Nephron progenitor cell (in vitro differentiated cells): Measurements from ENCODE around the gene SEC14L1.
"Not testable (repeated sequence)": the region's sequence is repeated elsewhere in the genome, so short reads cannot be mapped to it uniquely, and the experiment has no call there.

ENCODE experiments used
- DNase-seq: peaks from one replicate; pipeline ENCODE4 v3.0.0; 2021
- H3K27ac Mint-ChIP-seq: 2 replicates; pipeline ENCODE4 v1.8.0; 2021; ENCODE audit warnings: mild to moderate bottlenecking, moderate library complexity, mixed read lengths
- H3K27me3 Mint-ChIP-seq: 2 replicates; pipeline ENCODE4 v1.8.0; 2021; ENCODE audit warnings: mild to moderate bottlenecking, low read depth, mixed read lengths; ENCODE audit not compliant: poor library complexity
- H3K36me3 Mint-ChIP-seq: 2 replicates; pipeline ENCODE4 v1.8.0; 2021; ENCODE audit warnings: low read depth, mixed read lengths
- H3K4me1 Mint-ChIP-seq: 2 replicates; pipeline ENCODE4 v1.8.0; 2021; ENCODE audit warnings: mixed read lengths
- H3K4me3 Mint-ChIP-seq: 2 replicates; pipeline ENCODE4 v1.8.0; 2021; ENCODE audit warnings: mild to moderate bottlenecking, moderate library complexity, mixed read lengths
- H3K9me3 Mint-ChIP-seq: 2 replicates; pipeline ENCODE4 v1.8.0; 2021; ENCODE audit warnings: mild to moderate bottlenecking, moderate library complexity, mixed read lengths
- CTCF ChIP-seq: fragments of 200-600 bp; sonication (generic); IDR thresholded peaks from 2 replicates; pipeline ENCODE4 v1.5.0; 2021; ENCODE audit warnings: antibody characterized with exemption

Gene SEC14L1

DNA sequence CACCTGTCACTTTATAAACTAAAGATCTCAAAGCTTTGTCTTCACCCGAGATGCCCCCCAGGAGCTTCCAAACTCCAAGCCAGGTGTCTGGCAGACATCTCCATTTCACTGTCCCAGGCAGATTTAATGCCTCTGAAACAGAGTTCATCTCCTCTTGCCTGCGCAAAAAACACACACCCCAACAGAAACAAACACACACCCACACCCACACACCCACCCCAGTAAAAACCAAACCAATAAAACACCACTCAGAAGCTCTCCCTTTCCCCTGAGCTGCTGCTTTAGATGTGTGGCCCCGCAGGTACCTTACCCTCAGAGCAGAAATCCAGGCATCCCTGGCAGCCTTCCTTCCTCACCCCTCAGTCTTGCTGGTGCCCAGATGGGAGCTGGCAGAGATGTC is 14.4 kb downstream of the SEC14L1 start:
- no peak for TF ChIP-seq CTCF
- DNase-seq: no peak
- peaks cover 40% of the 10 kb centered on the region for H3K36me3 Mint-ChIP-seq
- H3K4me1 Mint-ChIP-seq: peaks cover 57% of the 10 kb centered on the region
- H3K27me3 Mint-ChIP-seq: peaks cover 8% of the 10 kb centered on the region
- H3K4me3 Mint-ChIP-seq: no peak overlapping the region
- H3K9me3 Mint-ChIP-seq: peaks cover 5% of the 10 kb centered on the region
- peak overlapping the region; percentile 94 for H3K27ac Mint-ChIP-seq

GRCh38 chr17:77157766-77158165 is 17.0 kb downstream of the SEC14L1 start:
- Mint-ChIP-seq H3K36me3 (peaks cover 23% of the 10 kb centered on the region), H3K4me1 (peaks cover 67% of the 10 kb centered on the region)
- not testable (repeated sequence) for H3K27ac Mint-ChIP-seq, H3K9me3 Mint-ChIP-seq, H3K4me3 Mint-ChIP-seq, DNase-seq, H3K27me3 Mint-ChIP-seq

DNA sequence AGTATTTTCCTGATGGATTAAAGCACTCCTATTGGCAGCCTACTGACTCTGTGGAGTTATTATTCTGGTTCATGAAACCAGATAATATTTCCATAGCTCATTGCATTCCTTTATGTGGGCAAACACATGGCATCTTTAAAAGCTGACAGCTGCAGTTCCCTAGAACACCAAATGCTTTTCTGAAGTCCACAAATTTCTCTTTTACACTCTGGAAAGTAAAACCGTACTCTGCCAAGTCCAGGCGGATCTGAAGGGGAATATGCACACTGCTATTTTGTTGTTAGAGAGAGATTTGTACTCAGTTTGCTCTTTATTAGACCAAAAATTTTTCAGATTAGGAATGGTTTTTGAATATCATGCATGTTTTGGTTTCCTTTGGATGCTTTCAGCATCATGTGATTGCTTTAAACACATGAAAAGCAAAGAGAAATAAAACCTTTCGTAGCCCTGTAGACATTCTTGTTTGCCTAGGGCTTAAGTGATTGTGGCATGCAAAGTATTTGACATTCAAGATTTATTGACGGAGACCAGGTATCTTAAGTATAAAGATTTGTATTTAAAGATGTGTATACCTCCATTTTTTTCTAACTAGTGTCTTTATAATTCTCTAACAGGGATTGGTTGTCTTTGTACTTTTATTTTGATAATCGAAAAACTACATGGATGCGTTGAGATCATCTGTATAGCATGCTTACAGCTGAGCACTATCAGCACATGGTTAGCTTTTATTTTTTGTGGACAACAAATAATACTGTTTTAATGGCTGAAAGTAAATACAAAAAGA is 19.5 kb downstream of the SEC14L1 start:
- no peak overlapping the region for H3K27ac Mint-ChIP-seq
- peaks cover 7% of the 10 kb centered on the region for H3K27me3 Mint-ChIP-seq
- no peak for DNase-seq
- TF ChIP-seq CTCF: no peak
- H3K4me1 Mint-ChIP-seq: peaks cover 67% of the 10 kb centered on the region
- H3K9me3 Mint-ChIP-seq: peaks cover 8% of the 10 kb centered on the region
- H3K36me3 Mint-ChIP-seq: peaks cover 17% of the 10 kb centered on the region
- H3K4me3 Mint-ChIP-seq: no peak overlapping the region

DNA sequence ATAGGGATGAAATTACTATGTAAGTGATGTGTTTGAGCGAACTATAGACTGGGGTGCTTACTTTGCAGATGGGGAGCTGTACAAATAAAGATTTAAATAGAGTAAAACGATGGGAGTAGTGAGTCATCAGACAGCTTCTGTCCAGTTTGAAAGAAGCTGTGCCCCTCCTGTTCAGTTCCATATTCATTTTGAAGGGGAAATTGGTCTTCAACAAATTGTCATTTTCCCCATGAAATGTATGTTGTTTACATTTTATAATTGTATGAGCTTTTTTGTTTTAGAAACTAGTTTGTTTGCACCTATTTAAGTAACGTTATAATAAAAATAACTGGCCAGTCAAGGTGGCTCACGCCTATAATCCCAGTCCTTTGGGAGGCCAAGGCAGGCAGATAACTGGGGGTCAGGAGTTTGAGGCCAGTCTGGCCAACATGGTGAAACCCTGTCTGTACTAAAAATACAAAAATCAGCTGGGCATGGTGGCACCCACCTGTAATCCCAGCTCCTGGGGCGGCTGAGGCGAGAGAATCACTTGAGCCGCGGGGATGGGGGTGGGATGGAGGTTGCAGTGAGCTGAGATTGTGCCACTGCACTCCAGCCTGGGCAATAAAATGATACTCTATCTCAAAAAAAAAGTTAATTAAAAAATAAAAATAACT is 20.2 kb downstream of the SEC14L1 start:
- no peak overlapping the region for H3K27ac Mint-ChIP-seq
- no peak for DNase-seq
- peaks cover 4% of the 10 kb centered on the region for H3K27me3 Mint-ChIP-seq
- peaks cover 9% of the 10 kb centered on the region for H3K9me3 Mint-ChIP-seq
- TF ChIP-seq CTCF: no peak
- H3K36me3 Mint-ChIP-seq: peaks cover 14% of the 10 kb centered on the region
- no peak overlapping the region for H3K4me3 Mint-ChIP-seq
- H3K4me1 Mint-ChIP-seq: peaks cover 67% of the 10 kb centered on the region

DNA sequence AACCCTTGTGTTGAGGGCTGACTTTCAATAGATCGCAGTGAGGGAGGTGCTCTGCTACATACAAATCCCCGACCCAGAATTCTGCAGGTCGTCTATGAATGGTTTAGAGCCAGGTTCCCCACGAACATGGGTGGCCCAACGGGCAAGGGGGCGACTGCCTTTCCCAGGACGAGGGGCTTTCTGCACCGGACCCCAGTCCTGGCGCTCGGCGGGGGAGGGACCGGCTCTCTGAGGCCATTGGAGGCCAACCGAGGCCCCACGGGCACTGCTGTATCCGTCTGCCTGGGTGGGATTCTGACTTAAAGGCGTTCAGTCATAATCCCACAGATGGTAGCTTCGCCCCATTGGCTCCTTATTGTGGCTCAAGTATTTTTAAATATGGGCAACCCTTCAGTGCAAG is 21.2 kb downstream of the SEC14L1 start:
- Mint-ChIP-seq H3K4me3 (no peak overlapping the region), H3K27ac (no peak overlapping the region), H3K9me3 (peaks cover 12% of the 10 kb centered on the region), H3K27me3 (no peaks in the 10 kb centered on the region), H3K36me3 (peaks cover 17% of the 10 kb centered on the region), H3K4me1 (peaks cover 66% of the 10 kb centered on the region)
- no peak for DNase-seq
- no peak for TF ChIP-seq CTCF

- peaks cover 20% of the 10 kb centered on the region for H3K36me3 Mint-ChIP-seq
- peak overlapping the region; percentile 62 for H3K27ac Mint-ChIP-seq
- H3K27me3 Mint-ChIP-seq: no peaks in the 10 kb centered on the region
- no peak for DNase-seq
- no peak for TF ChIP-seq CTCF
- H3K9me3 Mint-ChIP-seq: peaks cover 20% of the 10 kb centered on the region
- H3K4me3 Mint-ChIP-seq: peak overlapping the region; percentile 43
- H3K4me1 Mint-ChIP-seq: peaks cover 73% of the 10 kb centered on the region
Observed at GRCh38 chr17:77163001-77163400, 22.2 kb downstream of the SEC14L1 start.
